G401.6 (cell line): ENCODE measurements around the gene NAB2.
"Not testable (repeated sequence)": the region's sequence is repeated elsewhere in the genome, so short reads cannot be mapped to it uniquely, and the experiment has no call there.

Experiments
- FAIRE-seq: peaks from 2 replicates; lab custom pipeline; 2012; peaks lifted over from hg19 to GRCh38; lab: Jason Lieb, UNC

NAB2 gene

GRCh38 chr12:57112492-57113294 is 23.8 kb downstream of the NAB2 start:
- no peak for FAIRE-seq

DNA sequence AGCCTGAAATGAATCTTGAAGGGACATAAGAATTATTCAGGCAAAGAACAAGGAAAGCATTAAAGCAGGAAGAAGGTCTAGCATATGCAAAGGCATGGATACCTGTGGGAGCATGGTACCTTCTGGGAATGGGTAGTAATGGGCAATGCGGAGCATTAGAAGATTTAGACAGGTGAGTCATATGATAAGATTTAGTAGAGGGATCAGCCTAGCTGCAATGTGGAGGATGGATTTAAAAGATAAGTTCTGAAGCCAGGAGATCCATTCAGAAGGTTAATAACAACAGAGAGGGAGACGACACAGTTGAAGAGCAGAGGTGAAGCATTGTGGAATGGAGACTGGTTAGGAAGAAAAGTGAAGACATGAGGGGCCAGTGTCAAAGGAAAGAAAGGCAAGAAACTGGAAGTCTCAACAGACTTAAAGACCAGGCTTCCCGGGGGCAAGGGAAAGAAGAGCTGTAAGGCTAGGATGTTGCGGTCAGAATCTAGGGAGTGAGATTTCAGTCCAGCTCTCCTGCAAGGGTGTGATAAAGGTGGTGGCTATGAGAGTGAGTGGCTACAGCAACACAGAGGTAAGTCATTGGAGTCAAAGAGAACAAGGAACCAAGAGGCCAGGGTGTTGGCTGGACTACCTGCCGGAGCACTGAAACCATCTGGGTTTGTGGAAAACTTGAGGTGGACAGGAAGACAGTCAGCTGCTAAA is 27.8 kb downstream of the NAB2 start:
- no peak for FAIRE-seq

- no peak for FAIRE-seq
Observed at GRCh38 chr12:57118711-57119271, 29.9 kb downstream of the NAB2 start.

DNA sequence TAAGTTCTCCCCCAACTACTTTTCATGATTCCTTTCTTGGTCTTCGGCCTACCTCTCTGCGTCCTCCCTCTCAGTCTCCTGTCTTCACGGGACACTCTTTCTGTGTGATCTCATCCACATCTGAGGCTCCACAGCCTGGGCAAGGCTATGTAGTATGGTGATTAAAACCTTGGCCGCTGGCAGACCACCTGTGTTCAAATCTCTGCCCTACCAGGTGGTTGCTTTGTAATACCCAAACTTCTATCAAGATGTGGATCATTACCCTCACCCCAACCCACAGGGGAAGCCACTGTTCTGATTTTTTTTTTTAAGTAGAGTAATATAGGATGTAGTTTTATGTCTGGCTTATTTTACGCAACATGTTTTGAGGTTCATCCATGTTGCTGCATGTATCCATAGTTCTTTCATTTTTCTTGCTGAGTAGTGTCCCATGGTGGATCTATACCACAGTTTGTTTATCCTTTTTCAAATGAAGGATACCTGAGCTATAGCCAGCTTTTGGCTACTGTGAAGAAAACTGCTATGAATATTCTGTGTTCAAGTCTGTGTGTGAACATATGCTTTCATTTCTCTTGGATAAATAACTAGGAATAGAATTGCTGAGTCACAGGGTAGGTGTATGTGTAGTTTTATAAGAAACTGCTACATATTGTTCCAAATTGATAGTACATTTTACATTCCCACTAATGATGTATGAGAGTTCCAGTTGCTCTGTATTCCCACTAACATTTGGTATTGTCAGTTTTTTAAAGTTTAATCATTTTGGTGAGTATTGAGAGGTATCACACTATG is 30.6 kb downstream of the NAB2 start:
- no peak for FAIRE-seq

GRCh38 chr12:57120718-57121117 is 31.8 kb downstream of the NAB2 start:
- not testable (repeated sequence) for FAIRE-seq

GRCh38 chr12:57123813-57124212 is 34.9 kb downstream of the NAB2 start:
- no peak for FAIRE-seq

- FAIRE-seq, result peak; percentile 39
Observed at GRCh38 chr12:57124261-57124877, 35.5 kb downstream of the NAB2 start.

- FAIRE-seq, result no peak
Observed at GRCh38 chr12:57126061-57126460, 37.1 kb downstream of the NAB2 start.

GRCh38 chr12:57126561-57126960 is 37.6 kb downstream of the NAB2 start:
- FAIRE-seq, result no peak

DNA sequence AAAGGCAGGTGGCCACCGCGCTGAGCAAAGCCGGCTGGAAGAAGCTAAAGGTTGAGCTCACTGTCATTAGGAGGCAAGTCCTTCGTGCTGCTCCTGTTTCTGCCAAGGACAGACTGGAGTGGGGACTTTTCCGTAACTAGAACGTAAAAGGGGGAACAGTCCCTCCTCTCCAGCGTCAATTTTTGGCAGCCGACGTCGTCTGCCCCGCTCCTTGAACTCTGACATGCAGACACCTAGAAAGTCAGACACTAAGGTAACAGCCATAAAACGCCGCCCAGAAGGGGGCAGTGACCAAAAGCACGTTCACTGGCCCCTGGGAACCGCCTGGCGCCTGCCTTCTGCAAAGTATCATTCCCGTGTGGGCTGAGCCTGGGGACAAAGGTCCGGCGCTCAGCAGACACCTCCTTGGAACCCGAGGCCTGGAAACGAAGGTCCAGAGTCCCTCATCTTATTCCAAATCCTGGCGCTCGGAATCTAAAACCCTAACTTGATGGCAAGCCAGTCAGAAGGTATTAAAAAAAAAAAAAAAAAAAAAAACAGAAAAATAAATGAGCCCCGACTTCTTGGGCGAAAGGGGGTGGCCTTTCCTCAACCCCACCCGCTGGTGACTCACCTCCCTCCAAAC is 38.3 kb downstream of the NAB2 start:
- FAIRE-seq, result no peak

GRCh38 chr12:57127726-57128518 is 39.0 kb downstream of the NAB2 start, which contains the start of gene LRP1:
LRP1 (plus strand) TSS chr12:57128483; CDS start chr12:57128965, 482 bp downstream.
- no peak for FAIRE-seq

GRCh38 chr12:57128519-57129247 is 39.8 kb downstream of the NAB2 start:
- no peak for FAIRE-seq

DNA sequence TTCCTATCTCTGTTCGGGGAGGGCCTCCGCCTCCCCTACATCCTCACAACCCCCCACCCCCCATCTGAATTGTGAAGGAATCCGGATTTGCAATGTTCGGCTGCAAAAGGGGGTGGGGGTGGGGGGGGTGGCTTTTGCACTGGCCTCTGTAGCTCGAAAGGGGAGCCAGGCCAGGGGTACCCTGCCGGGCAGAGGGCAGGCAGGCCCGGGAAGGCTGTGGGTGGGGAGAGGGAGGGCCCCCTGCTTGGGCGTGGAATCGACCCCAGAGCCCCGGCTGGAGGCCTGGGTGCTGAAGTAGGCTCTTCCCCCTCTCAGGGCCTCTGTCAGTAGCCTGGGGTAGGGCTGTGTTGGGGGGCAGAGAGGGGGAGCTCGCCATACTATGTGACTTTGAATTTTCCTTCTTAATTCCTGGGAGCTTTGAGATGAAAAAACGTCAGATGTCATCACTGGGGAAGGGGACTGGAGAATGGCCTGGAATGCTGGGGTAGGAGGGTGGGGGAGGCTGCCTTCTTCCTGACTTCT is 40.5 kb downstream of the NAB2 start:
- FAIRE-seq, result no peak

GRCh38 chr12:57129889-57130288 is 41.0 kb downstream of the NAB2 start:
- FAIRE-seq, result no peak

GRCh38 chr12:57130941-57131340 is 42.0 kb downstream of the NAB2 start:
- no peak for FAIRE-seq

GRCh38 chr12:57131896-57132744 is 43.2 kb downstream of the NAB2 start:
- no peak for FAIRE-seq

DNA sequence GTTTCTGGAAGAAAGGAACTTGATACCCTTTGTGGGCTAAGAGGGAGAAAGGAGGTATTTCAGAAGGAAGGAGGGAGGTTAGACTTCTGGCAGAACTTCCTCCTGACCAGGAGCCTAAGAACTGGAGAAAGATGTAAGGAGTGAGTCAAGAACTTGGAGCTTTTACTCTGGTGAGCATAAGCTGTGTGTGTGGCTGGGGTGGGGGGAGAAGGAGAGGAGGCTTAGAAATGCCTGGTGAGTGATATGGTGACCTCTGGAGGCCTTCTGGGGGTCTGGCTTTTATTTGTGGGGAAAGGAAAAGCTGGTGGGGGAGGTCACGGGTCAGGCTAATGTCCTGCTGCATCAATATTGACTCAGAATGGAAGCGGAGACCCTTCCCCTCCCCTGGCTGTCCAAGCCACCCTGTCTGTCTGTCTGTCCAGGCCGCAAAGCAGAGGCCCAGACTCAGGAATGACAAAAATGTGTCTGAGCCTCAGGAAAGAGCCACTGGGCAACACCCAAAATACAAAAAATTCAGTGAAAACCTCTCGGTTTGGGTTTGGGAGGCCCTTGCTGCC is 44.2 kb downstream of the NAB2 start:
- FAIRE-seq, result no peak

DNA sequence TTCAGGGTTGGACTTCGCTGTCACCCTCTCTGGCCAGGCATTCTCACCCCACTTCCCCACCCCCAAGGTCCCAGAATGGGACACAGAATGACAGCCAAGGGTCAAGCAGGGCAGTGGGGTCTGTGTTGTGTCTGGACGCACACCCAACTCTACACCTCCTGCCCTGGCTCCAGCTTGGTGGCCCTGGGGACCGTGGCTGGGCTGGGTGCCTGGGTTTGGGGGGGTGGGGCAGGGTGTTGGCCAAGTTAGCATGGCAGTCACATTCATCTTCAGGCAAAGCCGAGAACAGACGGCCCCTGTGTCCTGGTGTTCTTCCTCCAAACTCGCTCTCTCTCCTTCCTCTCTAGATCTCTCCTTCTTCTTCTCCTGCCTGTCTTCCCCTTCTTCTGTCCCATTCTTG is 45.0 kb downstream of the NAB2 start:
- no peak for FAIRE-seq

GRCh38 chr12:57134949-57135348 is 46.0 kb downstream of the NAB2 start:
- FAIRE-seq, result no peak
